ENCODE results near the gene RAB14. TPM values are rescaled to one million over a fixed set of nuclear protein-coding genes. Genes with fewer than 3 reads are reported as not detected.

RAB14 gene
- total and polyA plus RNA-seq, 4 donors: 45.7 to 125 (median 112) TPM

DNA sequence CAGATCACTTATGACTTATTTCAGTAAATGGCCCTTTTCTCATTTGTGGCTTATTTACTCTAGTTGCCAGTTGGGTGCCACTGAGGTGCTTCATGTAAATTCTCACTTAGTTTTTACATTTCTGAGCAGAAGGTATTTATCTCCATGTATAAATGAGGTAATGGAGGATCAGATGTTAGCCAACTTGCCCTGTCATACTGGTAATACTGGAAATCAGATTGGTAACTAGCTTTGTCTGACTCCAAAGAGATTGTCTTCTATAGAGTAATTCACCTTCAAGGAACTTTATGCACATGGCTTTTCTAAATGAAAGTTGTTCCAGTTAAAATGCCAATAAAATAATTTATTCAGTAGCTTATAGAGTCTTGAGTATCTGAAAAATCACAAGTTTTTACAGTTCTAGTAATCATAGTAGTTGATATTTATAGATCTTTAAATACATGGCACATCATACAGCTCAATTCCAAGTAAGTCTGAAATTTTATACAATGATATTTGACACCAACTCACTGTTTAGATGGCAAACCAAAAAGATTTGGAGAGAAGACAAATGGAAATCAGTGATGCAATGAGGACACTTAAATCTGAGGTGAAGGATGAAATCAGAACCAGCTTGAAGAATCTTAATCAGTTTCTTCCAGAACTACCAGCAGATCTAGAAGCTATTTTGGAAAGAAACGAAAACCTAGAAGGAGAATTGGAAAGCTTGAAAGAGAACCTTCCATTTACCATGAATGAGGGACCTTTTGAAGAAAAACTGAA lies 28.8 kb downstream of the RAB14 start:
- no CpG with 5 or more reads among the region's 1 CpG for WGBS (ENCODE audit: insufficient coverage)
- H3K4me1 ChIP-seq (ENCODE audit: control insufficient read depth, insufficient read depth, low read length): no peaks in the 10 kb centered on the region
- no peak for DNase-seq (ENCODE audit: low read depth in 4 of 6, low spot score in 6 of 6)
- H3K27me3 ChIP-seq (ENCODE audit: control insufficient read depth, insufficient read depth, low read length): no peaks in the 10 kb centered on the region
- H3K27ac ChIP-seq (ENCODE audit: low read depth, low read length): no peak overlapping the region
- H3K4me3 ChIP-seq (ENCODE audit: low read depth, low read length): no peak overlapping the region
- H3K9me3 ChIP-seq (ENCODE audit: control insufficient read depth, insufficient read depth, low read length): no peaks in the 10 kb centered on the region
- H3K36me3 ChIP-seq (ENCODE audit: control insufficient read depth, insufficient read depth, low read length): peaks cover 42% of the 10 kb centered on the region

DNA sequence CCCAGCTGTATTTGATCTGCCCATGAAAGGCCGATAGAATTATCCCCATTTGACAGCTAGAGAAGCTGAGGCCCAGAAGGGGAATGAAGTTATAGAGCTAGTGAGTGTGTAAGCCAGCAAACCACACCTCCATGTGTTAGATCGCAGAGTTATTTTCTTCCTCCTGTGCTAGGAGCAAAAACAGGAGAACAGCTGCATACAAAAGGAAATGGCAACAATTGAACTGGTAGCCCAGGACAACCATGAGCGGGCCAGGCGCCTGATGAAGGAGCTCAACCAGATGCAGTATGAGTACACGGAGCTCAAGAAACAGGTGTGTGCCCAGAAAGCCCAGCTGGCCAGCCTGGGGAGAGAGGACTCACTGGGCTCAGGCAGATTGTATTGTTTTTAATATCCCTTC lies 30.4 kb downstream of the RAB14 start:
- Histone ChIP-seq H3K4me1 (ENCODE audit: control insufficient read depth, insufficient read depth, low read length) (no peaks in the 10 kb centered on the region), H3K9me3 (ENCODE audit: control insufficient read depth, insufficient read depth, low read length) (no peaks in the 10 kb centered on the region), H3K27ac (ENCODE audit: low read depth, low read length) (no peak overlapping the region), H3K36me3 (ENCODE audit: control insufficient read depth, insufficient read depth, low read length) (peaks cover 45% of the 10 kb centered on the region), H3K27me3 (ENCODE audit: control insufficient read depth, insufficient read depth, low read length) (no peaks in the 10 kb centered on the region), H3K4me3 (ENCODE audit: low read depth, low read length) (no peak overlapping the region)
- 82% methylated on average over 5 of the region's 5 CpGs for WGBS (ENCODE audit: insufficient coverage)
- no peak for DNase-seq (ENCODE audit: low read depth in 4 of 6, low spot score in 6 of 6)

DNA sequence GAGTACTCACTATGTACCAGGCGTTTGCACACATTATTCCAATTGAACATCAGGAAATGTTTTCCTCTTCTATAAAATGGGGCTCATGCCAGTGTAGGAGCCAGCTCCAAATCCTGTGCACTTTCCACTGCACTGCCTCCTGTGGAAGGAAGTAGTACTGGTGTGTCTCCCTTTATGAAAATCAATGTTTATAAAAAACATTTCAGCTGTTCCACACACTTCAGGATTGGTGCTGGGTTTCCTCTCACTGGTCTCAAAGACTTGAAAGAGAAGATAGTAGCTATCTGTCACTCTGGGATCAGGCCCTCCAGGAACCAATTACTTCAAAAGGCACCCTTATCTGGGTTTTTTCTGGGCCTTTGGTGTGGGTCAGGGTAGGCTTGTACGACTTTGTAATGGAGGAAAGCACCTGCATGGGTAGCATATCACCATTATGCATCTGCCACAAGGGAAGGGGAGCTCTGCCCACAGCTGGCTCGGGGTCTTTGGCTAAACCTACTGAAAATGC lies 32.5 kb downstream of the RAB14 start:
- no peak overlapping the region for H3K27ac ChIP-seq (ENCODE audit: low read depth, low read length)
- no peak for DNase-seq (ENCODE audit: low read depth in 4 of 6, low spot score in 6 of 6)
- H3K27me3 ChIP-seq (ENCODE audit: control insufficient read depth, insufficient read depth, low read length): no peaks in the 10 kb centered on the region
- no peak overlapping the region for H3K4me3 ChIP-seq (ENCODE audit: low read depth, low read length)
- WGBS (ENCODE audit: insufficient coverage): 70% methylated on average over 2 of the region's 3 CpGs
- no peaks in the 10 kb centered on the region for H3K4me1 ChIP-seq (ENCODE audit: control insufficient read depth, insufficient read depth, low read length)
- H3K9me3 ChIP-seq (ENCODE audit: control insufficient read depth, insufficient read depth, low read length): no peaks in the 10 kb centered on the region
- peaks cover 40% of the 10 kb centered on the region for H3K36me3 ChIP-seq (ENCODE audit: control insufficient read depth, insufficient read depth, low read length)

DNA sequence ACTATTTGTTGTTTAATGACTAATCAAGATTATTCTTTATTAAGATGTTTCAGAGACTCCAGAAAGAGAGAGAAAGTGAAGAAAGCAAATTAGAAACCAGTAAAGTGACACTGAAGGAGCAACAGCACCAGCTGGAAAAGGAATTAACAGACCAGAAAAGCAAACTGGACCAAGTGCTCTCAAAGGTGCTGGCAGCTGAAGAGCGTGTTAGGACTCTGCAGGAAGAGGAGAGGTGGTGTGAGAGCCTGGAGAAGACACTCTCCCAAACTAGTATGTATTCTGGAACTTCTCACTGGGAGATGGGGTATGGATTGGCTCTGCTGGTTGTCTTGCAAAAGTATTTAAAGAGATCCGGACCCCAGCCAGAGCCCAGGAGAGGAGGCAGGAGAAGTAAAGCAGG lies 33.6 kb downstream of the RAB14 start:
- Histone ChIP-seq H3K4me1 (ENCODE audit: control insufficient read depth, insufficient read depth, low read length) (no peaks in the 10 kb centered on the region), H3K27me3 (ENCODE audit: control insufficient read depth, insufficient read depth, low read length) (no peaks in the 10 kb centered on the region), H3K27ac (ENCODE audit: low read depth, low read length) (no peak overlapping the region), H3K36me3 (ENCODE audit: control insufficient read depth, insufficient read depth, low read length) (peaks cover 35% of the 10 kb centered on the region), H3K9me3 (ENCODE audit: control insufficient read depth, insufficient read depth, low read length) (no peaks in the 10 kb centered on the region), H3K4me3 (ENCODE audit: low read depth, low read length) (no peak overlapping the region)
- 94% methylated on average over 2 of the region's 2 CpGs for WGBS (ENCODE audit: insufficient coverage)
- DNase-seq (ENCODE audit: low read depth in 4 of 6, low spot score in 6 of 6): no peak

DNA sequence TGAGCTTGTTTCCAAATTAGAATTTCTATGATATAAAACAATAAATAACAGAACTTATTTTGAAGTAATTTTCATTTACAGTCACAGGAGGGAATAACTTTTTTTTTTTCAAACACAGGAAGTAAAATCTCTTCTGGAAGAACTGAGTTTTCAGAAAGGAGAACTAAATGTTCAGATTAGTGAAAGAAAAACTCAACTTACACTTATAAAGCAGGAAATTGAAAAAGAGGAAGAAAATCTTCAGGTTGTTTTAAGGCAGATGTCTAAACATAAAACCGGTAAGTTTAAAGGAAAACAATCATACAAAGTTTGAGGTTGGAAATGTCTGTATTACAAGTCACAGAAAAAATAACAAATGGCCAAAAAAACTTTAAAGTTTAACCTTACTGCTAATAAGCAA lies 41.6 kb downstream of the RAB14 start:
- H3K9me3 ChIP-seq (ENCODE audit: control insufficient read depth, insufficient read depth, low read length): no peaks in the 10 kb centered on the region
- no CpG with 5 or more reads among the region's 1 CpG for WGBS (ENCODE audit: insufficient coverage)
- no peaks in the 10 kb centered on the region for H3K4me1 ChIP-seq (ENCODE audit: control insufficient read depth, insufficient read depth, low read length)
- no peak overlapping the region for H3K27ac ChIP-seq (ENCODE audit: low read depth, low read length)
- no peak overlapping the region for H3K4me3 ChIP-seq (ENCODE audit: low read depth, low read length)
- no peaks in the 10 kb centered on the region for H3K27me3 ChIP-seq (ENCODE audit: control insufficient read depth, insufficient read depth, low read length)
- H3K36me3 ChIP-seq (ENCODE audit: control insufficient read depth, insufficient read depth, low read length): peaks cover 20% of the 10 kb centered on the region
- DNase-seq (ENCODE audit: low read depth in 4 of 6, low spot score in 6 of 6): no peak

DNA sequence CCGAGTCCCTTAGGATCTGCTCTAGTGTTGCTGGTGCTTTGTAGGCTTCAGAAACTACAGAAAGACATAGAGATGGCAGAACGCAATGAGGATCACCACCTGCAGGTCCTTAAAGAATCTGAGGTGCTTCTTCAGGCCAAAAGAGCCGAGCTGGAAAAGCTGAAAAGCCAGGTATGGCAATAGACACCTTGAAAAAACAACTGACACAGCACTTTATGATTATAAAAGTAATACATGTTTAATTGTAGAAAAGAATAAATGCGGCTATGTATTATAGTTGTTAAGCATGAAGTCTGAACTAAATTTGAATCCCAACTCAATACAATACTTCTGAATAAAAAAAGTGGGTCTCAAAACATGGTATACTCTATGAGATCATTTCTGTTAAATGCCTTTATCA lies 43.7 kb downstream of the RAB14 start:
- no peak for DNase-seq (ENCODE audit: low read depth in 4 of 6, low spot score in 6 of 6)
- Histone ChIP-seq H3K4me3 (ENCODE audit: low read depth, low read length) (no peak overlapping the region), H3K4me1 (ENCODE audit: control insufficient read depth, insufficient read depth, low read length) (no peaks in the 10 kb centered on the region), H3K36me3 (ENCODE audit: control insufficient read depth, insufficient read depth, low read length) (peaks cover 26% of the 10 kb centered on the region), H3K27me3 (ENCODE audit: control insufficient read depth, insufficient read depth, low read length) (no peaks in the 10 kb centered on the region), H3K27ac (ENCODE audit: low read depth, low read length) (no peak overlapping the region), H3K9me3 (ENCODE audit: control insufficient read depth, insufficient read depth, low read length) (no peaks in the 10 kb centered on the region)
- 90% methylated on average over 2 of the region's 4 CpGs for WGBS (ENCODE audit: insufficient coverage)

DNA sequence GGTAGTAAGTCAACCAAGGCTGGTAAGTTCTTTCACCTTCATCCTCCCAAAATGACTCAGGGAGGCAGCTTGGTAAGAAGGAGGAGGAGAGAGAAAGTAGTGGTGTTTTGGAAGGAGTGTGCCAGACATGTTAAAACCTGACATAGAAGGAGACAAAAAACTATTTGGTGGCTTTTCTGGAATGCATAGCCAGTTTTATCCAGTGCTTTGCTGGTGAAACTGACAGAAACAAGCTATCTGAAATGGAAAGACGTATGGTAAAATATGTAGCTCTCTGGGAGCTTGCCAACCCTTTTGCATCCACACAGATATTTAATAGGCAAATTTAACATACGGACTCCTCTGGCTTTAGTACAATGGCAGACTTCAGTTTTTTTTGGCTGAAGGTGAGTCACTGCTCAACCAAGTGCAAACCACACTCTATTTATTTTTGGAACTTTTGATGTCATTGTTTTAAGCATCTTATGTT lies 45.4 kb downstream of the RAB14 start:
- no peaks in the 10 kb centered on the region for H3K27me3 ChIP-seq (ENCODE audit: control insufficient read depth, insufficient read depth, low read length)
- H3K36me3 ChIP-seq (ENCODE audit: control insufficient read depth, insufficient read depth, low read length): peaks cover 27% of the 10 kb centered on the region
- no peak overlapping the region for H3K4me3 ChIP-seq (ENCODE audit: low read depth, low read length)
- H3K27ac ChIP-seq (ENCODE audit: low read depth, low read length): no peak overlapping the region
- H3K4me1 ChIP-seq (ENCODE audit: control insufficient read depth, insufficient read depth, low read length): no peaks in the 10 kb centered on the region
- WGBS (ENCODE audit: insufficient coverage): no CpG with 5 or more reads among the region's 2 CpGs
- peak in 1 of 6 donors; percentile 8 for DNase-seq (ENCODE audit: low read depth in 4 of 6, low spot score in 6 of 6)
- H3K9me3 ChIP-seq (ENCODE audit: control insufficient read depth, insufficient read depth, low read length): no peaks in the 10 kb centered on the region

DNA sequence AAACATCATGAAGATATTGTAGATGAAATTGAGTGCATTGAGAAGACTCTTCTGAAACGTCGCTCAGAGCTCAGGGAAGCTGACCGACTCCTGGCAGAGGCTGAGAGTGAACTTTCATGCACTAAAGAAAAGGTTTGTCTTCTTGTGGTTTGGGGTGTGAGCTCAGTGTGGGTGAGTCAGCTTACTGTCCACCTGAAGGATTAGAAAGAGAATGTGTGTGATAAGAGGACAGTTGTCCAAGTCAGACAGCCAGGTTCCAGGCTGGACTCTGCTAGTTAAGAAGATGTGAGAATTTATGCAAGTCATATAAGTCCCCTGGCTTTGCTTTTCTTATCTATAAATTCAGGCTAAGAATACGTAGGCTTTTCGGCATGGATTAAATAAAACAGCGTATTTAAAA lies 46.9 kb downstream of the RAB14 start:
- peaks cover 26% of the 10 kb centered on the region for H3K36me3 ChIP-seq (ENCODE audit: control insufficient read depth, insufficient read depth, low read length)
- H3K27me3 ChIP-seq (ENCODE audit: control insufficient read depth, insufficient read depth, low read length): no peaks in the 10 kb centered on the region
- H3K4me1 ChIP-seq (ENCODE audit: control insufficient read depth, insufficient read depth, low read length): no peaks in the 10 kb centered on the region
- H3K4me3 ChIP-seq (ENCODE audit: low read depth, low read length): no peak overlapping the region
- no peaks in the 10 kb centered on the region for H3K9me3 ChIP-seq (ENCODE audit: control insufficient read depth, insufficient read depth, low read length)
- WGBS (ENCODE audit: insufficient coverage): 100% methylated on average over 2 of the region's 6 CpGs
- DNase-seq (ENCODE audit: low read depth in 4 of 6, low spot score in 6 of 6): no peak
- no peak overlapping the region for H3K27ac ChIP-seq (ENCODE audit: low read depth, low read length)

DNA sequence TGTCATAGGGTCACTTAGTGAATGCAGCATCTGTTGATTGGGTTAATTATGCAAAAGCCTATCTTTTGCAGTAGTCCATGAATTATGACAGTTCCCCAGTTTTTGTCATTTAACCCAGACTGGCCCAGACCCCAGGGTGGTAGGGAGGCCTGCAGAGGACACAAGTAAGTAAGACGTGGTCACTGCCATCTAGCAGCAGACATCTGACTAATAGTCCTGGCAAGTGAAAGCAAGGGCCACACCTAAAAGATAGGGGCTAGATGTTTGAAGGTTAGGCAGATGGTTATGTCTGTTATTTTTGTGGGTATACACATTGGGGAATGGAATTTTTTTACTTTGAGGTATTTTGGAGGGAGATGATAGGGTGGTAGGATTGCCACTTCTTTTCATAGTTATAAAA lies 48.0 kb downstream of the RAB14 start:
- no peaks in the 10 kb centered on the region for H3K4me1 ChIP-seq (ENCODE audit: control insufficient read depth, insufficient read depth, low read length)
- 83% methylated on average over 1 of the region's 1 CpG for WGBS (ENCODE audit: insufficient coverage)
- DNase-seq (ENCODE audit: low read depth in 4 of 6, low spot score in 6 of 6): no peak
- no peak overlapping the region for H3K4me3 ChIP-seq (ENCODE audit: low read depth, low read length)
- H3K27me3 ChIP-seq (ENCODE audit: control insufficient read depth, insufficient read depth, low read length): no peaks in the 10 kb centered on the region
- peaks cover 25% of the 10 kb centered on the region for H3K36me3 ChIP-seq (ENCODE audit: control insufficient read depth, insufficient read depth, low read length)
- H3K27ac ChIP-seq (ENCODE audit: low read depth, low read length): no peak overlapping the region
- no peaks in the 10 kb centered on the region for H3K9me3 ChIP-seq (ENCODE audit: control insufficient read depth, insufficient read depth, low read length)

DNA sequence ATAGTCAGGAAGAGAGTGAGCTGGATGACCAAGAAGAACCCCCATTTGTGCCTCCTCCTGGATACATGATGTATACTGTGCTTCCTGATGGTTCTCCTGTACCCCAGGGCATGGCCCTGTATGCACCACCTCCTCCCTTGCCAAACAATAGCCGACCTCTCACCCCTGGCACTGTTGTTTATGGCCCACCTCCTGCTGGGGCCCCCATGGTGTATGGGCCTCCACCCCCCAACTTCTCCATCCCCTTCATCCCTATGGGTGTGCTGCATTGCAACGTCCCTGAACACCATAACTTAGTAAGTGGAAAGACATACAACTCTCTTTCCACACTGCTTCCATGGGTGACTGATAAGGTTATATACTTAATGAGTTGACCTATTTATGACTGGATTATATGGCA lies 51.5 kb downstream of the RAB14 start:
- no peaks in the 10 kb centered on the region for H3K4me1 ChIP-seq (ENCODE audit: control insufficient read depth, insufficient read depth, low read length)
- H3K4me3 ChIP-seq (ENCODE audit: low read depth, low read length): no peak overlapping the region
- no peak overlapping the region for H3K27ac ChIP-seq (ENCODE audit: low read depth, low read length)
- 29% methylated on average over 1 of the region's 2 CpGs for WGBS (ENCODE audit: insufficient coverage)
- peaks cover 37% of the 10 kb centered on the region for H3K36me3 ChIP-seq (ENCODE audit: control insufficient read depth, insufficient read depth, low read length)
- H3K9me3 ChIP-seq (ENCODE audit: control insufficient read depth, insufficient read depth, low read length): no peaks in the 10 kb centered on the region
- DNase-seq (ENCODE audit: low read depth in 4 of 6, low spot score in 6 of 6): no peak
- no peaks in the 10 kb centered on the region for H3K27me3 ChIP-seq (ENCODE audit: control insufficient read depth, insufficient read depth, low read length)
